Islet precursor cell (in vitro differentiated cells): ENCODE results near the gene FBXW5.
A peak's percentile ranks its signal among the peaks of the same experiment; 100 is the strongest.

Experiments
- DNase-seq: peaks from one replicate; pipeline ENCODE4 v3.0.0-alpha.2; 2018

FBXW5 gene

DNA sequence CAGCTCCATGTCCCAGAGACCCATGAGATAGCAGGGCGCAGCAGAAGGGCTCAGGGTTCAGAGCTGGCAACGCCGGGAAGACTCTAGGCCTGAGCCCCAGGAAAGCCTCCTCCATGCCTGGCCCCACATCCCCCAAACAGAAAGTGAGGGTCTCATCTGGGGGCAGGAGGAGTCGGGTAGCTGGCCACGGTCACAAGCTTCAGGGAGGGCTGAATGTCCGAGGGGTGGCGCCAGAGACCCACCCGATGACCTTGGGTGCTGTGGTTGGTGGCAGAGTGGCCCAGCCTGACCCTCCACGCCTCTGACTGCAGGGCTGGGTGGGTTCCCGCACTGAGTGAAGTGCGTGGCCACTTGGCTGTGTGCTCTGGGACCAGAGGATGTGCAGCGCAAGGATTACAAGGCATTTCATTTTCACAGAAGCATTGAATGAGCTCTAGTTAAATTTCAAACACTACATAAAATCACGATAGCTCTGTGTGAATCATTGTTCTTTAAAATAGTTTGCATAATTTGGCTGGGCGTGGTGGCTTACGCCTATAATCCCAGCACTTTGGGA lies 3.5 kb upstream of the FBXW5 start:
- DNase-seq: peak; percentile 81

DNA sequence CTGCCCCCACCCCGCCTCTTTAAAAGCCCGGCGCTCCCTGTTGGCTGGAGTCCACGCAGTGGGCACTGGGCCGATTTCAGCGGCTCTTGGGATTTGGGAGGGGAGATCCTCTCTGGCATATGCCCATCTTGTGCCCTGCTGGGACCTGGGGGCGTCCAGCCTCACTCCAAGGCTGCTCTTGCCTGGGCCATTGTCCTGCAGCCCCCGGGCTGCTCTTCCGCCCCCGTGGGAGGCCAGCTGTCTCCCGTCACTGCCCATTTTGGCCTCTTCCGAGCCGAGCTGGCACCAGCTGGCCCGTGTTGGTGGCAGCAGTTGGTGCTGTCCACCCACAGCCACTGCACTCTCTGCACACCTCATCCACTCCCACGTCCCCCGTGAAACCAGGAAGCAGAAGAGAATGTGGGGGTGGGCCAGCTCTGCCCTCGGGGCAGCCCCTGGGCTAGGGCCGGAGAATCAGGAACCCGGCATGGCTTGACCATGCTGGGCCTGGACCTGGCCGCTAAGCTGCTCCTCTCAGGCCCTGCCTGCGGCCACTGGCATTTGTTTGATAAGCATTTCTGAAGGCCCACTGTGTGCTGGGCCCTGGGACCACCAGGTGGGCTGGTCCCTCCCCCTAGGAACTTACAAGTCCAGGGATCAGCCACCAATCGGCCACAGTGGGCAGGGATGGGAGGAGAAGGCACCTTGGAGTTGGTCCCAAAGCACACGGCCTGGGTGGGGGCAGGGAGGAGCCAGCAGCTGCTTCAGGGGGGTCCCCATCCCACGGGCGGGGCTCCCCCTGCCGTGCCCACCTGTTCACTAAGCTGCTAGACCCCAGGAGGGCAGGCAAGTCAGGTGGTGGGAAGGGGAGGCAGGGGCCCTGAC lies 2.7 kb upstream of the FBXW5 start:
- no peak for DNase-seq

DNA sequence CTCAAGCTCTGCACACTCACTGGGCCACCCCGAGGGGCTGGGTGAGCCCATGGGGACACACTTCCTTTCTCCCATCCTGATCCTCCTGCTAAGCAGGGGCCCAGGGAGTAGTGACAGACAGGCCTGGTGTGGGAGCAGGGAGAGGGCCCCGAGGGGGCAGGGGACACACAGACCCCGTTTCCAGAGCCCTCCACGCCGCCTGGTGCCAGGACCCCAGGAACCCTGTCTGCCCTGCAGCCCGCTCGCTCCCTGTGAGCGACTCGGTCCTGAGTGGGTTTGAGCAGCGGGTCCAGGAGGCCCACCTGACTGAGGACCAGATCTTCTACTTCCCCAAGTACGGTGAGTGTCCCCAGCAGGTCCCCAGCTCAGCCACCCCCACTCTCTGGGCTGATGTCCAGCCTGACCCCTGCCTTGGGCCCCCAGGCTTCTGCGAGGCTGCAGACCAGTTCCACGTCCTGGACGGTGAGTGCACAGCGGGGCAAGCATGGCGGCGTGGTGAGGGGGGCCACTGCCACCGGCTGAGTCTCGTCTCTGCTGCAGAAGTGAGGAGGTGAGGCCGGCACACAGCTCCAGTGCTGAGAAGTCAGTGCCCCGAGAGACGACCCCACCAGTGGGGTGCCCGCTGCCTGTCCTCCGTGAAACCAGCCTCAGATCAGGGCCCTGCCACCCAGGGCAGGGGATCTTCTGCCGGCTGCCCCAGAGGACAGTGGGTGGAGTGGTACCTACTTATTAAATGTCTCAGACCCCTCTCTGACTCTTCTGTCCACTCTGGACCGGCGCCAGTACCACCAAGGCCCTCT lies 1.9 kb upstream of the FBXW5 start:
- DNase-seq: no peak

DNA sequence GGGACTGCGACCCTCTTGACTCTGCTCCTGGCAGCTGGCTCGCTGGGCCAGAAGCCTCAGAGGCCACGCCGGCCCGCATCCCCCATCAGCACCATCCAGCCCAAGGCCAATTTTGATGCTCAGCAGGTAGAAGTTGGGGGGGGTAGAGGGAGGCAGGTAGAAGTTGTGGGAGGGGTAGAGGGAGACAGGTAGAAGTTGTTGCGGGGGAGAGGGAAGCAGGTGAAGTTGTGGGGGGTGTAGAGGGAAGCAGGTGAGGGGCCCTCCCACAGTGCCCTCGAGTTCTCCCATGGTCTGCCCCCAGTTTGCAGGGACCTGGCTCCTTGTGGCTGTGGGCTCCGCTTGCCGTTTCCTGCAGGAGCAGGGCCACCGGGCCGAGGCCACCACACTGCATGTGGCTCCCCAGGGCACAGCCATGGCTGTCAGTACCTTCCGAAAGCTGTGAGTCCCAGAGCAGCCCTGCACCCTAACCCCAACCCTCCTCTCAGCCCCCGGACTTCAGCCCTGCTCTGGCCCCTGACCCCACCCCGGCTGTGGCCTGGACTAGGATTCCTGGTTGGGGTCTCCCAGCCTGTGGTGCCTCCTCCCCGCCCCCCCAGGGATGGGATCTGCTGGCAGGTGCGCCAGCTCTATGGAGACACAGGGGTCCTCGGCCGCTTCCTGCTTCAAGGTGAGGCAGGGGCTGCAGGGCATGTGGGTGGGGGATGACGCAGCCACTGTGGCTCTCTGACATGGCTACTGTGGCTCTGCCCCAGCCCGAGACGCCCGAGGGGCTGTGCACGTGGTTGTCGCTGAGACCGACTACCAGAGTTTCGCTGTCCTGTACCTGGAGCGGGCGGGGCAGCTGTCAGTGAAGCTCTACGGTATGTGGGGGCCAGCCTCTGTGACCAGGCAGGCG lies 1.0 kb upstream of the FBXW5 start:
- no peak for DNase-seq

GRCh38 chr9:136944212-136944518 lies 373 bp downstream of the FBXW5 start:
- DNase-seq: no peak

DNA sequence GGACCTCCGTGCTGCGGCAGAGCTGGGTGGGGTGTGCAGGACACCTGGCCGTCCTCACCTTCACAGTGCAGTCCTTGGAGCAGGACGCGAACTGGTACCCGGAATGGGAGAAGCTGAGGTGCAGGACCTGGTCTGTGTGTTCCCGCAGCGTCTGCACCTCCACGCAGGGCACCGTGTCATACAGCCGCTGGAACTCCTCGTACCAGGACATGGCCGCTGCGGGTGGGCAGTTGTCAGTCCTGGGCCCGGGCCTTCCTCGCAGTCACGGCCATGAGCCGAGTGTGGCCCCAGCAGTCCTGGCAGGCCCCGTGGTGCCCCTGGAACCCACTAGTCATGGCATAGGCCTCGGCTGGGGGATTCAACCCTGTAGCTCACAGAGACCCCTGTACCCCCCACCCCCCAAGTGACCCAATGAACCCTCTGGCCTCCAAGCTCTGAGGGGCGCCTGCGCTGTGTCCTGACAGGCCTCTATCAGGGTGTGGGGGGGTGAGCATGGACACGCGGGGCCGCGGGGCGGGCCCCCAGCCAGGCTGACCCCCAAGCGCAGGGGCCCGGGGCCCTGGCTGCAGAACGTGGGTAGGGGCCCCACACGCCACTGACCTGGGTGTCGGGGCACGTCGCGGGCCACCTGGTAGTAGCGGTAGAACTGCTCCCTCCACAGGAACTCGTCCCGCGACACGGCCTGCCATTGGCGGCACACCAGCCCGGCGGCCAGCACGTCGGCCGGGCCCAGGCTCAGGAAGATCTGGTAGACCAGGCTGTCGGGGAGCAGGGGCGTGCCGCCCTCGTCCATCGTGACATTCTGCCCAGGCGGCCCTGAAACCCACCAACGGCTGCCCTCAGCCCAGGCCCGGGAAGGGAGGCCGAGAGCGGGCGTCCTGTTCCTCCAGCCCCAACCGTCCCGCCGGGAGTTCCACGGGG lies 987 bp downstream of the FBXW5 start:
- peak; percentile 53 for DNase-seq

DNA sequence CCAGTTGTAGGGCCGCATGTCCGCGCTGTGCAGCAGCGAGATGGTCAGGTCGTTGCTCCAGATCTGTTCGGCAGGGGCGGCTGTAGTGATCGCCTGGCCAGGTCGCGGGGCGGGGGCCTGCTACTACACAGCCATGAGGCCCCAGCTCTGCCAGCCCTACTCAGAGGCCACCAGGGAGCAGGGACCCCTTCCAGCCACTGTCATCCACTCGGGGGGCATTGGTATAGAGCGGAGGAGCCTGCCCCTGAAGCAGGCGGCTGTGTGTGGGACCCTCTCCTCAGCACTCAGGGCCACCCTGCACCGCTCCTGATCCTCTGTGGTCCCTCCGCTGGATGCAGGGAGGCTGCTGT lies 1.7 kb downstream of the FBXW5 start:
- no peak for DNase-seq

DNA sequence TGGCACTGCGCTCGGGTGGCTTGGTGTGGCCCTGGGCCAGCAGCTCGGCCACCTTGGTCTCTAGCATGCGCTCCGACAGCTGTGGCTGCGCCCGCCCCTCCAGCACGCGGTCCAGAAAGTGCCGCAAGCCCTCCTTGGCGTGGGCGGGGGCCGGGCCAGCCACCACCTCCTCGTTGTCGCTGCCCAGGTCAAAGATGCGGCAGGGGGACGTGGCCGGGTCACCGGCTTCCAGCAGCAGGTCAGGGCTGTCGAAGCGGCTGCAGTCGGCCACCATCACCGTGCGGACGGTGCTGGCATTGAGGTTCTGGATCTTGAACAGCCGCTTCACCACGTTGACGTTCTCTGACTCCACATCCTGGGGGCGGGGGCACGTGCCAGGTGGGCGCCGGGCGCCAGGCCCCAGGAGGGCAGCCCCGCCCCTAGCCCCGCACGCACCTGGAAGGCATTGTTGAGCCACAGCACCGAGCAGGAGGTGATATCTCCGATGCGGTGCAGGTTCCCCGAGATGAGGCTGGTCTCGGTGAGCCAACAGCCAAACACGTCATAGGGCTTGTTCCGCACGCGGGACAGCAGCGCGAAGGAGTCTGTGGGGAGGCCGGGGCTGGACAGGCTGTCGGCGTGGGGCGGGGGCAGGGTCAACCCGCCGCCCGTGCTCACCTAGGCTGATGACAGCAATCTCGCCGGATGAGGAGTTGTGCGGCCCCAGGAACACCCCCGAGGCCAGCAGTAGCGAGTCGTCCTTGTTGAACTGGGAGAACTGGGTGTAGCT lies 2.2 kb downstream of the FBXW5 start:
- peak; percentile 47 for DNase-seq

DNA sequence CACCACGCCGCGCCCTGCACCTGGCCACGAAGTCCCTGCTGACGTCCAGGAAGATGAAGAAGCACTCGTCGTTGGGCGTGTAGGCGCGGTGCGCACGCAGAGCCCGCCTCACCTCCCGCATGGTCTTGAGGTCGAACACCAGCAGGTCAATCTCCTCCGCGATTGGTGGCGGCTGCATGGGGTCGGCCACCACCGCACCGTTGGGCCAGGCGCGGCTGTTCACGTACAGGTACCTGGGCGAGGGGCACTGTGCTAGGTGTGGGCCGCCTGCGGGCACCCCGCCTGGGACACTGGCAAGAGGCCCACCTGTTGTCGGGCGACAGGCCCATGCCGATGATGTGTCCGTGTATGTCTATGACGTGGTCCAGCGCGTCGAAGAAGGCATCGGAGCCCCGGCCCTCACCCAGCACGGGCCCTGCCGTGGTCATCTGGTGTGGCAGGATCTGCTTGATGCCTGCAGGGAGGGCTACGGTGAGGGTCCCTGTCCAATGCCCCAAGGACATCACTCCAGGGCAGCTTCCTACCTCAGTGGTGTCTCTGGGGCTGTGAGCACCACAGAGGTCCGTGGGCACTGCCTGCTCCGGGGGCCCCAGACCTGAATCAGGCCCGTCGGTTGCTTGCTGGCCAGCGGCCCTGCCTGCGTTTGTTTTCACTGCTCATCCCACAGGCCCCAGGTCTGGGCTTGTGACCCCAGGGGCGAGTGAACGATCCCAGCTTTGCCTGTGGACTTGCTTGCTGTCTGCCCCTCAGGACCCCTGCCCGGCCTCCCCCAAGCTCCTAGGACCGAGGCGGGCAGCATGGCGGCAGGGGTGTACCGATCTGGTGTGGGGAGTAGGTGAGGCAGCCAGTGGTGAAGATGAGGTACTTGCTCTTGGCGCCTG lies 3.1 kb downstream of the FBXW5 start:
- DNase-seq: no peak

- DNase-seq: no peak
Observed at GRCh38 chr9:136940526-136941230, 3.9 kb downstream of the FBXW5 start.

DNA sequence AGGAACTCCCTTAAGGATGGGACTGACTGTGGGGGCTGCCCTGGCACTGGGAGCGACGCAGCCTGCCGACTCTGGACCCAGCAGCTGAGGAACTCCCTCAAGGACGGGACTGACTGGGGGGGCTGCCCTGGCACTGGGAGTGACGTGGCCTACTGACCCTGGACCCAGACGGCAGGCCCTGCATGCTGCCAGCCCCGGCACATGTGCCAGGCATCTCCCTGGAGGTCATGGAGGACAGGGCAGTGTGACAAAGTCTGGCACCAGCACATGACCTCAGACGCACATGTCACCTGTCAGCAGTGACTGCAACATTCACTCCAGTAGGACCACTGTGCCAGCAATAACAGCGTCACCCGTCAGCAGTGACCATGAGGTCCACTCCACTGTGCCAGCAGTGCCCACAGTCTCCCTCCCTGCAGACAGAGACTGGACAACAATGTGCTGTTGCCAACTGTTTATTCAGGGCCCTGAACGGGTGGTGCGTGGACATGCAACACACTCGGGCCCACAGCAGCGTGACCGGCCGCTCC lies 4.5 kb downstream of the FBXW5 start:
- no peak for DNase-seq

DNA sequence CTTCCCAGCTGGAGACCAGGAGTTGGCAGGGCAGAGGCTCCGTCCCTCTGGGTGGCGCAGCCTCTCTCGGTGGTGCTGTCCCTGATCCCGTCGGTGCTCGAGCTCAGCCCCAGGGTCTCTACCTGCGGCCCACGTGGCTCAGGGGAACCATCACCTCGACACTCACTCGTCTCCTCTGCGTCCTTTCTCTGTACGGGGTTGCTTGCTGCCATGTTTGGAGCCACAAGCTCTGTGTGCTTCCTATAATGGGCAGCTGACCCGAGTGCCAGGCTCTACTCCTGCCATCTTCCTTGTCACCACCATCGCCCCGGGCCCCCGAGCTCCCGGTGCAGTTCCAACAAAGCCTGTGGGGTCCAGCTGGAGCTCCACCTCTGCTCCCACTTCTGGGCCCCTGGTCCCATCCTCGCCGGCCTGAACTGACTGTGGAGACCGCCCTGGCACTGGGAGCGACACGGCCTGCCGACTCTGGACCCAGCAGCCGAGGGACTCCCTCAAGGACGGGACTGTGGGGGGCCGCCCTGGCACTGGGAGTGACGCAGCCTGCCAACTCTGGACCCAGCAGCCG lies 5.0 kb downstream of the FBXW5 start:
- no peak for DNase-seq

GRCh38 chr9:136937186-136938001 lies 7.1 kb downstream of the FBXW5 start:
- DNase-seq: no peak

DNA sequence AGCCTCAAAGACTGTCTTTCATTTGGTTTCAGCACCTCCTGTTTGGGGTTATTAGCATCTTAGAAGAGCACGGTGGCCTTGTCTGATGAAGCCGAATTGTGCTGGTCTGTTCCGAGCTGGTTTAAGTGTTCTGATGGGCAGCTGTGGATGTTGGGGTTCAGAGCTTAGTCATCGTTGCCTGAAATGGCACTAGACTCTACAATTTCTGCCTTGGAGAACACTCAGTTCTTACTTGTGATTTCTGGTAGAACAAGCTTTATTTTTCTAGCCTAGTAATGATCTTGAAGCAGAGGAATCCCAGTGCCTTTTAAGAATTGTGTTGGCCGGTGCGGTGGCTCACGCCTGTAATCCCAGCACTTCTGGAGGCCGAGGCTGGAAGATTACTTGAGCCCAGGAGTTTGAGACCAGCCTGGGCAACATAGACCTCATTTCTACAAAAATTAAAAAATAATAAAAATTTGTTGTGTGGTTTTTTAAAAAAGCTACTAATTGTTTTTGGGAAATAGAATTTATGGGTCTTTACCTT lies 7.8 kb downstream of the FBXW5 start:
- peak; percentile 28 for DNase-seq

GRCh38 chr9:136935651-136936050 lies 8.9 kb downstream of the FBXW5 start:
- no peak for DNase-seq

DNA sequence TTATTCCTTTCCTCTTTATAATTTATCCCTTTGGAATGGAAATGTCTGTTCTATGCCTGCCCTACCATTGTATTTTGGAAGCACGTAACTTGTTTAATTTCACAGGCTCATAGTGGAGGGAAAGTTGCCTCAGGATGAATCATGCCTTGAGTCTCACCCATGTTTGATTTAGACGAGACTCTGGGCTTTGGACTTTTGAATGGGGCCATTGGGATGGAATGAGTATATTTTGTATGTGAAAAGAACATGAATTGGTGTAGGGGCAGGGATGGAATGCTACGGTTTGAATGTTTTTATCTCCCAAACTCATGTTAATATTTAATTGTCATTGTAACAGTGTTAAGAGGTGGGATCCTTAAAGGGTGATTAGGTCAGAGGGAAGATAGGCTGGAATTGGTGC lies 10.3 kb downstream of the FBXW5 start:
- DNase-seq: no peak

- DNase-seq: no peak
Observed at GRCh38 chr9:136931611-136932130, 12.9 kb downstream of the FBXW5 start.
